NCI-H748 (cell line): Measurements from ENCODE around the gene HBM.
A peak's percentile ranks its signal among the peaks of the same experiment; 100 is the strongest.
"Not testable (repeated sequence)": the region's sequence is repeated elsewhere in the genome, so short reads cannot be mapped to it uniquely, and the experiment has no call there.

ENCODE experiments used
- DNase-seq: peaks from one replicate; lab custom pipeline; 2025; ENCODE audit not compliant: unreplicated experiment; lab: John Stamatoyannopoulos, UW

The HBM gene

DNA sequence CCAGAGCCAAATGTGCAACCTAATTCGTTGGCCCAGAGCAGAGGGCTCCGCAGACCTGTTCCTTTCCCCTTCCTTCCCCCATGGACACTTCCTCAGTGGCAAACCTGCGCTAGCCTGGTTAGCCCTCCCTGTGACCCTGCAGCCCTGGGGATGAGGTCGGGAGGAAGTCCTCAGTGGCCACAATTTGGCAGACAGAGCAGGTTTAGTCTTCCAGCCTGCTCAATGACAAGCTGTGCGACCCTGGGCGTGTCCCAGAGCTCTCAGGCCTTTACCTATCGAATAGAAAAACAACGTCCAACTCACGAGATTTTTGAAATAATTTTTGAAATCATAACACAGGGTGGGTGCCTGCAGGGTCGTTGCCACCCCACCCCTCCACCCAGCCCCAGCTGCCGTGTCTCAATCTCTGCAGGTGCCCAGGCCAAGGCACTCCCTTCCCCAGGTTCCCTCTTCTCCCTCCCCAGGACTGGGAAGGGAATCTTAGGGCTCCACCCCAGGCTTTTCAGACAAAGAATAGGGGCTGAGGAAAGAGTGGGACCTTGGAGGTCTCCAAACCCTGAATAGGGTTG lies 1.4 kb downstream of the HBM start:
- DNase-seq, result no peak

GRCh38 chr16:168424-168823 lies 2.6 kb downstream of the HBM start:
- DNase-seq, result peak; percentile 11

DNA sequence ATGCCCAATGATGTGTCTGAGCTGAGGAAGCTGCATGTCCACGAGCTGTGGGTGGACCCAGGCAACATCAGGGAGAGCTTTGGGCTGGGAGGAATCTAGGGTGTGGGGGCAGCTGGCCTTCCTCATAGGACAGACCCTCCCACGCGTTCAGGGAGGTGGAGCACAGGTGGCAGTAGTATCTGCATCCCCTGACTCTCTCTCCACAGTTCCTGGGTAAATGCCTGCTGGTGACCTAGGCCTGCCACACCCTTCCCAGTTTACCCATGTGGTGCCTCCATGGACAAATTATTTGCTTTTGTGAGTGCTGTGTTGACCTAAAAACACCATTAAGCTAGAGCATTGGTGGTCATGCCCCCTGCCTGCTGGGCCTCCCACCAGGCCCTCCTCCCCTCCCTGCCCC lies 3.2 kb downstream of the HBM start:
- peak; percentile 46 for DNase-seq

GRCh38 chr16:170088-170507 lies 4.3 kb downstream of the HBM start:
- DNase-seq, result not testable (repeated sequence)

- DNase-seq, result no peak
Measured at GRCh38 chr16:170788-171187, 5.0 kb downstream of the HBM start.

- not testable (repeated sequence) for DNase-seq
Measured at GRCh38 chr16:172374-172941, 6.7 kb downstream of the HBM start, which contains the start of gene HBA2. TSS of gene HBA2 (plus strand) at chr16:172876. CDS start at chr16:172913, 37 bp downstream.

DNA sequence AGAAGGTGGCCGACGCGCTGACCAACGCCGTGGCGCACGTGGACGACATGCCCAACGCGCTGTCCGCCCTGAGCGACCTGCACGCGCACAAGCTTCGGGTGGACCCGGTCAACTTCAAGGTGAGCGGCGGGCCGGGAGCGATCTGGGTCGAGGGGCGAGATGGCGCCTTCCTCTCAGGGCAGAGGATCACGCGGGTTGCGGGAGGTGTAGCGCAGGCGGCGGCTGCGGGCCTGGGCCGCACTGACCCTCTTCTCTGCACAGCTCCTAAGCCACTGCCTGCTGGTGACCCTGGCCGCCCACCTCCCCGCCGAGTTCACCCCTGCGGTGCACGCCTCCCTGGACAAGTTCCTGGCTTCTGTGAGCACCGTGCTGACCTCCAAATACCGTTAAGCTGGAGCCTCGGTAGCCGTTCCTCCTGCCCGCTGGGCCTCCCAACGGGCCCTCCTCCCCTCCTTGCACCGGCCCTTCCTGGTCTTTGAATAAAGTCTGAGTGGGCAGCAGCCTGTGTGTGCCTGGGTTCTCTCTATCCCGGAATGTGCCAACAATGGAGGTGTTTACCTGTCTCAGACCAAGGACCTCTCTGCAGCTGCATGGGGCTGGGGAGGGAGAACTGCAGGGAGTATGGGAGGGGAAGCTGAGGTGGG lies 7.6 kb downstream of the HBM start:
- not testable (repeated sequence) for DNase-seq

DNA sequence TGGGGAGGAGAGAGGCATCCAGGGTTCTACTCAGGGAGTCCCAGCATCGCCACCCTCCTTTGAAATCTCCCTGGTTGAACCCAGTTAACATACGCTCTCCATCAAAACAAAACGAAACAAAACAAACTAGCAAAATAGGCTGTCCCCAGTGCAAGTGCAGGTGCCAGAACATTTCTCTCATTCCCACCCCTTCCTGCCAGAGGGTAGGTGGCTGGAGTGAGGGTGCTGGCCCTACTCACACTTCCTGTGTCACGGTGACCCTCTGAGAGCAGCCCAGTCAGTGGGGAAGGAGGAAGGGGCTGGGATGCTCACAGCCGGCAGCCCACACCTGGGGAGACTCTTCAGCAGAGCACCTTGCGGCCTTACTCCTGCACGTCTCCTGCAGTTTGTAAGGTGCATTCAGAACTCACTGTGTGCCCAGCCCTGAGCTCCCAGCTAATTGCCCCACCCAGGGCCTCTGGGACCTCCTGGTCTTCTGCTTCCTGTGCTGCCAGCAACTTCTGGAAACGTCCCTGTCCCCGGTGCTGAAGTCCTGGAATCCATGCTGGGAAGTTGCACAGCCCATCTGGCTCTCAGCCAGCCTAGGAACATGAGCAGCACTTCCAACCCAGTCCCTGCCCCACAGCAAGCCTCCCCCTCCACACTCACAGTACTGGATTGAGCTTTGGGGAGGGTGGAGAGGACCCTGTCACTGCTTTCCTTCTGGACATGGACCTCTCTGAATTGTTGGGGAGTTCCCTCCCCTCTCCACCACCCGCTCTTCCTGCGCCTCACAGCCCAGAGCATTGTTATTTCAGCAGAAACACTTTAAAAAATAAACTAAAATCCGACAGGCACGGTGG lies 8.4 kb downstream of the HBM start:
- not testable (repeated sequence) for DNase-seq

DNA sequence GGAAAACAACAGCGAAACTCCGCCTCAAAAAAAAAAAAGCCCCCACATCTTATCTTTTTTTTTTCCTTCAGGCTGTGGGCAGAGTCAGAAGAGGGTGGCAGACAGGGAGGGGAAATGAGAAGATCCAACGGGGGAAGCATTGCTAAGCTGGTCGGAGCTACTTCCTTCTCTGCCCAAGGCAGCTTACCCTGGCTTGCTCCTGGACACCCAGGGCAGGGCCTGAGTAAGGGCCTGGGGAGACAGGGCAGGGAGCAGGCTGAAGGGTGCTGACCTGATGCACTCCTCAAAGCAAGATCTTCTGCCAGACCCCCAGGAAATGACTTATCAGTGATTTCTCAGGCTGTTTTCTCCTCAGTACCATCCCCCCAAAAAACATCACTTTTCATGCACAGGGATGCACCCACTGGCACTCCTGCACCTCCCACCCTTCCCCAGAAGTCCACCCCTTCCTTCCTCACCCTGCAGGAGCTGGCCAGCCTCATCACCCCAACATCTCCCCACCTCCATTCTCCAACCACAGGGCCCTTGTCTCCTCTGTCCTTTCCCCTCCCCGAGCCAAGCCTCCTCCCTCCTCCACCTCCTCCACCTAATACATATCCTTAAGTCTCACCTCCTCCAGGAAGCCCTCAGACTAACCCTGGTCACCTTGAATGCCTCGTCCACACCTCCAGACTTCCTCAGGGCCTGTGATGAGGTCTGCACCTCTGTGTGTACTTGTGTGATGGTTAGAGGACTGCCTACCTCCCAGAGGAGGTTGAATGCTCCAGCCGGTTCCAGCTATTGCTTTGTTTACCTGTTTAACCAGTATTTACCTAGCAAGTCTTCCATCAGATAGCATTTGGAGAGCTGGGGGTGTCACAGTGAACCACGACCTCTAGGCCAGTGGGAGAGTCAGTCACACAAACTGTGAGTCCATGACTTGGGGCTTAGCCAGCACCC lies 9.5 kb downstream of the HBM start:
- DNase-seq, result no peak

DNA sequence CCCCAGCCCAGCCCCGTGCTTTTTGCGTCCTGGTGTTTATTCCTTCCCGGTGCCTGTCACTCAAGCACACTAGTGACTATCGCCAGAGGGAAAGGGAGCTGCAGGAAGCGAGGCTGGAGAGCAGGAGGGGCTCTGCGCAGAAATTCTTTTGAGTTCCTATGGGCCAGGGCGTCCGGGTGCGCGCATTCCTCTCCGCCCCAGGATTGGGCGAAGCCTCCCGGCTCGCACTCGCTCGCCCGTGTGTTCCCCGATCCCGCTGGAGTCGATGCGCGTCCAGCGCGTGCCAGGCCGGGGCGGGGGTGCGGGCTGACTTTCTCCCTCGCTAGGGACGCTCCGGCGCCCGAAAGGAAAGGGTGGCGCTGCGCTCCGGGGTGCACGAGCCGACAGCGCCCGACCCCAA lies 10.2 kb downstream of the HBM start:
- DNase-seq, result not testable (repeated sequence)

GRCh38 chr16:176477-177382 lies 11.0 kb downstream of the HBM start, which contains the start of gene HBA1:
TSS of gene HBA1 (plus strand) at chr16:176680. CDS start at chr16:176717, 37 bp downstream.
- not testable (repeated sequence) for DNase-seq

GRCh38 chr16:177394-177822 lies 11.6 kb downstream of the HBM start:
- peak; percentile 5 for DNase-seq

- no peak for DNase-seq
Measured at GRCh38 chr16:177981-178667, 12.3 kb downstream of the HBM start.

DNA sequence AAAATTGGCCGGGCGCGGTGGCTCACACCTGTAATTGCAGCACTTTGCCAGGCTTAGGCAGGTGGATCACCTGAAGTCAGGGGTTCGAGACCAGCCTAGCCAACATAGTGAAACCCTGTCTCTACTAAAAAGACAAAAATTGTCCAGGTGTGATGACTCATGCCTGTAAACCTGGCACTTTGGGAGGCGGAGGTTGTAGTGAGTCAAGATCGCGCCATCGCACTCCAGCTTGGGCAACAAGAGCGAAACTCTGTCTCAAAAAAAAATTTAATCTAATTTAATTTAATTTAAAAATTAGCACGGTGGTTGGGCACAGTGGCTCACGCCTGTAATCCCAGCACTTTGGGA lies 12.9 kb downstream of the HBM start:
- no peak for DNase-seq

GRCh38 chr16:179211-180092 lies 13.7 kb downstream of the HBM start:
- DNase-seq, result no peak

GRCh38 chr16:180101-180675 lies 14.4 kb downstream of the HBM start, which contains the start of gene HBQ1:
TSS of gene HBQ1 (plus strand) at chr16:180459. CDS start at chr16:180487, 28 bp downstream.
- no peak for DNase-seq
